SU-DHL-6 (cell line): Measurements from ENCODE around the gene ACVR1C.

Experiments used
- H2AFZ ChIP-seq: fragments of 200-600 bp; sonication (generic); 2 replicates; pipeline ENCODE4 v1.6.1; 2014; ENCODE audit warnings: low read depth, mild to moderate bottlenecking, moderate library complexity, mixed read lengths, antibody characterized with exemption, low read length; ENCODE audit not compliant: severe bottlenecking
- H3F3A ChIP-seq: fragments of 200-600 bp; shearing (Covaris generic); 2 replicates; pipeline ENCODE4 v1.6.0; 2016; ENCODE audit warnings: antibody characterized with exemption, mild to moderate bottlenecking; ENCODE audit not compliant: insufficient read depth
- H3K27ac ChIP-seq: fragments of 200-600 bp; sonication (generic); 2 replicates; pipeline ENCODE4 v1.5.1; 2016; ENCODE audit warnings: low read depth, mild to moderate bottlenecking, low read length, moderate library complexity, mixed read lengths
- H3K27me3 ChIP-seq: fragments of 200-600 bp; sonication (generic), shearing (Covaris generic); 2 replicates; pipeline ENCODE4 v1.6.0; 2014; ENCODE audit warnings: mild to moderate bottlenecking, low read length
- H3K36me3 ChIP-seq: fragments of 200-600 bp; sonication (generic); 2 replicates; pipeline ENCODE4 v1.6.1; 2014; ENCODE audit warnings: mild to moderate bottlenecking, low read length, mixed read lengths
- H3K4me2 ChIP-seq: fragments of 300-600, 200-600 bp; shearing (Covaris generic), sonication (generic); 2 replicates; pipeline ENCODE4 v1.6.0; 2014; ENCODE audit warnings: low read length, low read depth, mild to moderate bottlenecking; ENCODE audit not compliant: poor library complexity, severe bottlenecking
- H3K4me3 ChIP-seq: fragments of 200-600 bp; sonication (generic); 2 replicates; pipeline ENCODE4 v1.5.1; 2014; ENCODE audit warnings: antibody characterized with exemption, low read length, mild to moderate bottlenecking, mixed read lengths; ENCODE audit not compliant: insufficient read depth, poor library complexity, severe bottlenecking
- H3K79me2 ChIP-seq: fragments of 200-600 bp; sonication (generic); 2 replicates; pipeline ENCODE4 v1.6.1; 2014; ENCODE audit warnings: mild to moderate bottlenecking, low read length, moderate library complexity; ENCODE audit not compliant: insufficient read depth
- H3K9ac ChIP-seq: fragments of 200-600 bp; sonication (generic); 2 replicates; pipeline ENCODE4 v1.7.0; 2014; ENCODE audit warnings: mild to moderate bottlenecking, low read length
- H3K9me2 ChIP-seq: fragments of 200-600 bp; sonication (generic); replicated peaks from 2 replicates; pipeline ENCODE4 v1.6.1; 2014; ENCODE audit warnings: low read length; ENCODE audit not compliant: insufficient read depth
- H3K9me3 ChIP-seq: fragments of 200-600 bp; sonication (generic); 2 replicates; pipeline ENCODE4 v1.6.1; 2014; ENCODE audit warnings: low read length, mixed read lengths; ENCODE audit not compliant: insufficient read depth
- H4K20me1 ChIP-seq: fragments of 200-600 bp; sonication (generic); 2 replicates; pipeline ENCODE4 v1.6.1; 2014; ENCODE audit warnings: low read depth, mild to moderate bottlenecking, antibody characterized with exemption, low read length, moderate library complexity, mixed read lengths
- CTCF ChIP-seq: fragments of 200-600 bp; sonication (generic); IDR thresholded peaks from one replicate; pipeline ENCODE4 v1.5.1; 2017; ENCODE audit warnings: antibody characterized with exemption, mild to moderate bottlenecking, low read length, moderate library complexity; ENCODE audit not compliant: insufficient read depth, poor library complexity, severe bottlenecking
- EZH2phosphoT487 ChIP-seq: fragments of 200-600 bp; sonication (generic), shearing (Covaris generic); conservative IDR thresholded peaks from 2 replicates; pipeline ENCODE4 v1.6.1; 2018; ENCODE audit warnings: mild to moderate bottlenecking, antibody characterized with exemption, low read length, moderate library complexity, mixed read lengths

The ACVR1C gene

GRCh38 chr2:157557770-157558169 is 70.9 kb downstream of the ACVR1C start:
- H4K20me1 ChIP-seq, result no peaks in the 10 kb centered on the region
- TF ChIP-seq EZH2phosphoT487 (no peak), CTCF (no peak)
- no peaks in the 10 kb centered on the region for H3K79me2 ChIP-seq
- H3K9me2 ChIP-seq, result no peaks in the 10 kb centered on the region
- no peaks in the 10 kb centered on the region for H3F3A ChIP-seq
- H3K9me3 ChIP-seq, result no peaks in the 10 kb centered on the region
- no peak overlapping the region for H3K4me3 ChIP-seq
- no peak overlapping the region for H3K27ac ChIP-seq
- no peak overlapping the region for H2AFZ ChIP-seq
- H3K9ac ChIP-seq, result no peak overlapping the region
- H3K4me2 ChIP-seq, result no peak overlapping the region
- no peaks in the 10 kb centered on the region for H3K36me3 ChIP-seq
- H3K27me3 ChIP-seq, result no peaks in the 10 kb centered on the region

- Histone ChIP-seq H3K9ac (no peak overlapping the region), H3K9me3 (no peaks in the 10 kb centered on the region), H3K36me3 (no peaks in the 10 kb centered on the region), H4K20me1 (no peaks in the 10 kb centered on the region), H3K4me3 (no peak overlapping the region), H3F3A (no peaks in the 10 kb centered on the region), H2AFZ (no peak overlapping the region), H3K27me3 (no peaks in the 10 kb centered on the region), H3K9me2 (no peaks in the 10 kb centered on the region), H3K79me2 (no peaks in the 10 kb centered on the region), H3K4me2 (no peak overlapping the region), H3K27ac (no peak overlapping the region)
- TF ChIP-seq EZH2phosphoT487, result no peak
- TF ChIP-seq CTCF, result no peak
Measured at GRCh38 chr2:157540102-157540501, 88.6 kb downstream of the ACVR1C start.

- Histone ChIP-seq H3F3A (no peaks in the 10 kb centered on the region), H3K36me3 (no peaks in the 10 kb centered on the region), H3K4me3 (no peak overlapping the region), H2AFZ (no peak overlapping the region), H3K9me2 (no peaks in the 10 kb centered on the region), H3K9ac (no peak overlapping the region), H4K20me1 (no peaks in the 10 kb centered on the region), H3K27ac (no peak overlapping the region), H3K27me3 (no peaks in the 10 kb centered on the region), H3K9me3 (no peaks in the 10 kb centered on the region), H3K79me2 (no peaks in the 10 kb centered on the region), H3K4me2 (no peak overlapping the region)
- TF ChIP-seq CTCF, result no peak
- no peak for TF ChIP-seq EZH2phosphoT487
Measured at GRCh38 chr2:157538064-157538463, 90.6 kb downstream of the ACVR1C start.

- Histone ChIP-seq H3K27me3 (no peaks in the 10 kb centered on the region), H2AFZ (no peak overlapping the region), H3K4me2 (no peak overlapping the region), H3K9me2 (no peaks in the 10 kb centered on the region), H3K9ac (no peak overlapping the region), H3F3A (no peaks in the 10 kb centered on the region), H3K79me2 (no peaks in the 10 kb centered on the region), H3K4me3 (no peak overlapping the region), H3K36me3 (no peaks in the 10 kb centered on the region), H3K9me3 (no peaks in the 10 kb centered on the region), H3K27ac (no peak overlapping the region), H4K20me1 (no peaks in the 10 kb centered on the region)
- TF ChIP-seq CTCF, result no peak
- TF ChIP-seq EZH2phosphoT487, result no peak
Measured at GRCh38 chr2:157536815-157537214, 91.8 kb downstream of the ACVR1C start.
